Transverse colon (tissue), 4 donors: ENCODE data around the gene TNRC6B. TPM values are rescaled to one million over a fixed set of nuclear protein-coding genes. Genes with fewer than 3 reads are reported as not detected.
A peak's percentile ranks its signal among the peaks of the same experiment; 100 is the strongest.

ENCODE experiments used
- DNase-seq: peaks from one replicate; pipeline ENCODE4 v3.0.0-alpha.2; 2019
- H3K27ac ChIP-seq, 4 donors: fragments of 200-600 bp; sonication (generic); 2 replicates each; pipeline ENCODE4 v1.5.1; 2016 to 2018; ENCODE audit warnings: inconsistent platforms in 4 of 4
- H3K27me3 ChIP-seq: fragments of 200-600 bp; sonication (generic); 2 replicates; pipeline ENCODE4 v1.5.1; 2017; ENCODE audit warnings: inconsistent platforms
- H3K36me3 ChIP-seq, 4 donors: fragments of 200-600 bp; sonication (generic); 2 replicates each; pipeline ENCODE4 v1.5.1; 2017 to 2019; ENCODE audit warnings: inconsistent platforms in 4 of 4
- H3K4me1 ChIP-seq, 4 donors: fragments of 200-600 bp; sonication (generic); 2 replicates each; pipeline ENCODE4 v1.5.1; 2017 to 2020; ENCODE audit warnings: inconsistent platforms in 4 of 4
- H3K4me3 ChIP-seq, 4 donors: fragments of 200-600 bp; sonication (generic); 1 replicate in 1 of 4; 2 replicates in 3 of 4; pipeline versions ENCODE4 v1.5.1 to v1.6.1; 2017 to 2019; ENCODE audit warnings: inconsistent platforms in 4 of 4
- H3K9me3 ChIP-seq, 2 donors: fragments of 200-600 bp; sonication (generic); 2 replicates each; pipeline ENCODE4 v1.5.1; 2017 to 2019; ENCODE audit warnings: inconsistent platforms in 2 of 2
- CTCF ChIP-seq, 5 experiments: fragments of 200-600 bp in 3 of 5; fragments of 450-650 bp in 2 of 5; sonication (generic) in 3 of 5; IDR thresholded peaks; 1 replicate in 2 of 5; 2 replicates in 3 of 5; pipeline ENCODE4 v1.5.1; 2016 to 2017; ENCODE audit warnings: antibody characterized with exemption in 5 of 5, inconsistent platforms in 3 of 5, mild to moderate bottlenecking in 2 of 5, moderate library complexity in 1 of 5
- EP300 ChIP-seq: sonication (generic); formaldehyde crosslinking; IDR thresholded peaks from one replicate; pipeline ENCODE4 v1.6.1; 2017; ENCODE audit warnings: antibody characterized with exemption, low read depth
- POLR2A ChIP-seq: fragments of 450-650 bp; IDR thresholded peaks from one replicate; pipeline ENCODE4 v1.6.1; 2016; ENCODE audit warnings: antibody characterized with exemption, mild to moderate bottlenecking, moderate library complexity
- POLR2AphosphoS5 ChIP-seq, 3 donors: sonication (generic); formaldehyde crosslinking; IDR thresholded peaks; one replicate each; pipeline ENCODE4 v1.6.1; 2016; ENCODE audit warnings: antibody characterized with exemption in 3 of 3
- WGBS, 2 donors: methylation state at CpG; one replicate each; pipeline ENCODE4 v1.1.5; 2018; ENCODE audit warnings: low coverage in 1 of 2; 5-methylcytosine and 5-hydroxymethylcytosine counted together
- in situ Hi-C, 4 donors: fragments of 200-750 bp; cut with MboI; loops; one replicate each; pipeline versions ENCODE4 v1.15.0 to v1.15.1; 2017; ENCODE audit warnings: low sequenced_read_pairs in 3 of 4, low pct_ligation_motif_present in 1 of 4, low pct_unique_long_range_greater_than_20kb in 1 of 4
- intact Hi-C: fragments of 100-400 bp; cut with DNase I; formaldehyde crosslinking; loops from one replicate; pipeline ENCODE4 v1.15.1; 2023; ENCODE audit warnings: low total_unique reads
- total RNA-seq, 4 donors: library from RNA; depleted of rRNA; stranded (reverse); fragments of >200 nt; gene quantifications; one replicate each; pipeline ENCODE4 v1.1.0, GENCODE V29; 2016

The TNRC6B gene
- total RNA-seq, 4 donors from 2014 or later = 36.7 to 108 (median 54.0) TPM

GRCh38 chr22:40348025-40348658 is 170.4 kb downstream of the TNRC6B start:
- Histone ChIP-seq H3K4me1 (peaks cover 0 to 28% (median 20%) of the 10 kb centered on the region in 4 donors), H3K9me3 (no peaks in the 10 kb centered on the region), H3K27ac (peak overlapping the region; percentile 84 to 95 (median 92)), H3K27me3 (no peaks in the 10 kb centered on the region), H3K36me3 (peaks cover 0 to 28% (median 10%) of the 10 kb centered on the region in 4 donors), H3K4me3 (no peak overlapping the region)
- WGBS, 2 donors = 65 to 66% methylated on average over 10 of the region's 10 CpGs
- DNase-seq = peak; percentile 63
- intact Hi-C loops (loop anchor here (5.0 kb wide), 1 partner anchor 811 kb away; no protein-coding TSS in a partner anchor), in situ Hi-C loops (loop anchor here in 3 of 4 donors (10.0 kb wide), 2 partner anchors 303 to 813 kb away; partner anchors contain the start of gene RPS19BP1 (in 1 of the 3))
- TF ChIP-seq POLR2A = no peak
- TF ChIP-seq CTCF (IDR thresholded peaks at IDR 0.05) = peak; percentile 64 to 76 (median 71)

GRCh38 chr22:40352763-40353162 is 175.0 kb downstream of the TNRC6B start:
- Histone ChIP-seq H3K27ac (no peak overlapping the region), H3K4me3 (no peak overlapping the region), H3K27me3 (no peaks in the 10 kb centered on the region), H3K9me3 (no peaks in the 10 kb centered on the region), H3K4me1 (peaks cover 0 to 9% (median 7%) of the 10 kb centered on the region in 4 donors), H3K36me3 (peaks cover 0 to 50% (median 23%) of the 10 kb centered on the region in 4 donors)
- intact Hi-C loops (no loop called here), in situ Hi-C loops (loop anchor here in 3 of 4 donors (25.0 kb wide), 1 partner anchor 815 kb away; the partner anchor contains the start of gene RPS19BP1 (in 3 of the 3))
- WGBS, 2 donors = 98 to 100% methylated on average over 1 to 3 of the region's 3 CpGs
- TF ChIP-seq POLR2A (no peak), EP300 (no peak), CTCF (IDR thresholded peaks at IDR 0.05) (no peak), POLR2AphosphoS5 (IDR thresholded peaks at IDR 0.05) (no peak)
- DNase-seq = no peak

- no peaks in the 10 kb centered on the region for H3K27me3 ChIP-seq
- no peak overlapping the region for H3K27ac ChIP-seq
- no peak overlapping the region for H3K4me3 ChIP-seq
- peaks cover 0 to 83% (median 36%) of the 10 kb centered on the region in 4 donors for H3K36me3 ChIP-seq
- WGBS, 2 donors = 98% methylated on average over 5 of the region's 5 CpGs; no CpG with 5 or more reads in 1 of the 2 donors
- DNase-seq = no peak
- H3K4me1 ChIP-seq = no peaks in the 10 kb centered on the region
- no peak for TF ChIP-seq POLR2A
- TF ChIP-seq CTCF (IDR thresholded peaks at IDR 0.05) = no peak
- no peak for TF ChIP-seq EP300
- TF ChIP-seq POLR2AphosphoS5 (IDR thresholded peaks at IDR 0.05) = no peak
- no peaks in the 10 kb centered on the region for H3K9me3 ChIP-seq
- intact Hi-C loops = no loop called here
- in situ Hi-C loops = loop anchor here in 3 of 4 donors (25.0 kb wide), 1 partner anchor 824 kb away; the partner anchor contains the start of gene RPS19BP1 (in 3 of the 3)
Measured at GRCh38 chr22:40361100-40361499, 183.4 kb downstream of the TNRC6B start.

DNA sequence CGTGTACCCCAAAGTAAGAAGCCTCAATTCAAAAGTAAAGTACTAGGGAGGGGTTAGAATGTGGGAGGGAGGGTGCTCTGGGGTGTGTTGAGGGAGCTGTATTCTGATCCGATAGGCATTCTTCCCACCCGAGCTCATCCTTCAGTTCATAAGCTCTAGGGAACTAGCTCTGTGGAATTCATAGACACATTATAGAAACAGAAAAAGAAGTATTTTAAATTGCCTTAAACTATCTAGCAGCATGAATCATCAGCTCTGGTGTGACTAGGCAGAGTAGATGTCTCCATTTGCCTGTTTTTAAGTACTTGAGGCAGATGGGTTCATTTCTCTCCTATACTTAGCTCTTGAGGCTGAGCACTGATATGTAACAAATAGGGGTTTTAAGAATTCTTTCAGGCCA is 185.3 kb downstream of the TNRC6B start:
- 97% methylated on average over 3 of the region's 3 CpGs; no CpG with 5 or more reads in 1 of the 2 donors for WGBS, 2 donors
- H3K36me3 ChIP-seq = peaks cover 0 to 81% (median 32%) of the 10 kb centered on the region in 4 donors

More for the DNA sequence above, 185.3 kb downstream of the TNRC6B start:
- TF ChIP-seq POLR2AphosphoS5 (IDR thresholded peaks at IDR 0.05) (no peak), CTCF (IDR thresholded peaks at IDR 0.05) (no peak), POLR2A (no peak), EP300 (no peak)
- Histone ChIP-seq H3K4me3 (no peak overlapping the region), H3K9me3 (no peaks in the 10 kb centered on the region), H3K4me1 (peaks cover 0 to 10% (median 5%) of the 10 kb centered on the region in 4 donors), H3K27me3 (no peaks in the 10 kb centered on the region), H3K27ac (no peak overlapping the region)
- intact Hi-C loops (no loop called here), in situ Hi-C loops (loop anchor here in 3 of 4 donors (25.0 kb wide), 1 partner anchor 826 kb away; the partner anchor contains the start of gene RPS19BP1 (in 3 of the 3))
- DNase-seq = no peak
